BJ (cell line): ENCODE data around the gene SLC26A8. TPM values are rescaled to one million over a fixed set of nuclear protein-coding genes. Genes with fewer than 3 reads are reported as not detected.

Source experiments
- CTCF ChIA-PET: fragments of 350-600 bp; formaldehyde crosslinking; extraction: SDS; loops from one replicate; lab custom pipeline; 2021; ENCODE audit warnings: antibody characterized with exemption, inconsistent platforms; lab: Yijun Ruan, JAX
- POLR2A ChIA-PET: fragments of 300-600 bp; sonication (Branson Sonifier 250); formaldehyde crosslinking; extraction: SDS; loops from one replicate; lab custom pipeline; 2021; ENCODE audit warnings: antibody characterized with exemption; lab: Charles Lee
- DNase-seq: peaks from one replicate; pipeline ENCODE4 v3.0.0-alpha.2; 2011; ENCODE audit warnings: low read depth
- H3K27me3 ChIP-seq: 2 replicates; pipeline ENCODE4 v1.6.0; 2011; ENCODE audit warnings: low read length; ENCODE audit not compliant: control insufficient read depth, insufficient read depth
- H3K36me3 ChIP-seq: 2 replicates; pipeline ENCODE4 v1.5.1; 2011; ENCODE audit warnings: low read length; ENCODE audit not compliant: control insufficient read depth, insufficient read depth
- H3K4me3 ChIP-seq: 2 replicates; pipeline ENCODE4 v1.5.1; 2011; ENCODE audit warnings: low read depth, mild to moderate bottlenecking, control low read depth, low read length
- CTCF ChIP-seq: IDR thresholded peaks from 2 replicates; pipeline ENCODE4 v1.5.1; 2011; ENCODE audit warnings: low read depth, mild to moderate bottlenecking, control low read depth, inconsistent platforms, low read length, moderate library complexity; ENCODE audit not compliant: insufficient read depth
- polyA plus RNA-seq: library from polyadenylated mRNA; depleted of rRNA; stranded (reverse); fragments of >200 nt; gene quantifications from 2 replicates; pipeline ENCODE4 v1.2.3, GENCODE V29; 2011

The SLC26A8 gene
- polyA plus RNA-seq, 1 experiment = not detected

GRCh38 chr6:36028088-36028876 is 3.8 kb upstream of the SLC26A8 start:
- POLR2A ChIA-PET = interaction anchor here (0.5 kb wide), 1 partner anchor 115 kb away, joined by 7 read pairs; no protein-coding TSS in a partner anchor
- CTCF ChIA-PET = interaction anchor here (0.6 to 6.4 kb wide), 20 partner anchors 14 to 332 kb away, joined by 3 to 117 read pairs (median 4); no protein-coding TSS in a partner anchor
- Histone ChIP-seq H3K27me3 (no peaks in the 10 kb centered on the region), H3K36me3 (no peaks in the 10 kb centered on the region), H3K4me3 (peak overlapping the region; percentile 91)
- DNase-seq = no peak
- TF ChIP-seq CTCF = no peak

- CTCF ChIA-PET = interaction anchor here (0.6 to 6.4 kb wide), 22 partner anchors 10 to 333 kb away, joined by 3 to 117 read pairs (median 4); no protein-coding TSS in a partner anchor
- Histone ChIP-seq H3K36me3 (no peaks in the 10 kb centered on the region), H3K4me3 (peak within 1 kb of the TSS; percentile 91), H3K27me3 (no peaks in the 10 kb centered on the region)
- TF ChIP-seq CTCF = peak; percentile 89
- POLR2A ChIA-PET = no interaction called here
- DNase-seq = peak; percentile 96
Measured at GRCh38 chr6:36027501-36028087, 3.2 kb upstream of the SLC26A8 start, which contains the start of gene MAPK14. Gene MAPK14, plus strand, starts transcription at chr6:36027808. Its CDS starts 350 bp downstream, at chr6:36028158.

- DNase-seq = no peak
- CTCF ChIA-PET = interaction anchor here (1.6 to 6.4 kb wide), 4 partner anchors 10 to 75 kb away, joined by 3 to 117 read pairs (median 12); no protein-coding TSS in a partner anchor
- TF ChIP-seq CTCF = no peak
Measured at GRCh38 chr6:36025932-36026327, 1.5 kb upstream of the SLC26A8 start.

GRCh38 chr6:36025260-36025931 is 955 bp upstream of the SLC26A8 start:
- ChIA-PET POLR2A (no interaction called here), CTCF (interaction anchor here (1.6 to 6.4 kb wide), 5 partner anchors 9 to 76 kb away, joined by 3 to 117 read pairs (median 7); no protein-coding TSS in a partner anchor)
- no peak for DNase-seq
- no peak overlapping the region for H3K4me3 ChIP-seq
- H3K36me3 ChIP-seq = no peaks in the 10 kb centered on the region
- no peaks in the 10 kb centered on the region for H3K27me3 ChIP-seq
- TF ChIP-seq CTCF = no peak

More at GRCh38 chr6:36025932-36026327, 1.5 kb upstream of the SLC26A8 start:
- no peaks in the 10 kb centered on the region for H3K27me3 ChIP-seq
- H3K36me3 ChIP-seq = no peaks in the 10 kb centered on the region
- no peak overlapping the region for H3K4me3 ChIP-seq
- POLR2A ChIA-PET = no interaction called here

- TF ChIP-seq CTCF = no peak
- Histone ChIP-seq H3K27me3 (no peaks in the 10 kb centered on the region; the same call in 1 of the 2 replicates), H3K4me3 (no peak overlapping the region), H3K36me3 (no peaks in the 10 kb centered on the region)
- no peak for DNase-seq
- ChIA-PET CTCF (no interaction called here), POLR2A (interaction anchor here (0.6 kb wide), 1 partner anchor 91 kb away, joined by 4 read pairs; no protein-coding TSS in a partner anchor)
Measured at GRCh38 chr6:36020154-36020553, 4.3 kb downstream of the SLC26A8 start.
